AG09309 (cell line): ENCODE measurements around the gene PLA2G2C.

Source experiments
- DNase-seq: peaks from one replicate; pipeline ENCODE4 v3.0.0-alpha.2; 2010; ENCODE audit warnings: low read depth
- H3K4me3 ChIP-seq: 2 replicates; pipeline ENCODE4 v1.5.1; 2011; ENCODE audit warnings: mild to moderate bottlenecking, low read depth, low read length, moderate library complexity; ENCODE audit not compliant: control insufficient read depth
- TF ChIP-seq, protein P1 (sequence below): IDR thresholded peaks from 2 replicates; pipeline ENCODE4 v1.5.1; 2011; ENCODE audit warnings: mild to moderate bottlenecking, low read depth, low read length, inconsistent platforms; ENCODE audit not compliant: insufficient read depth, control insufficient read depth; ENCODE audit errors: missing control alignments

Gene PLA2G2C

GRCh38 chr1:20184997-20185833 is 1.1 kb downstream of the PLA2G2C start:
- H3K4me3 ChIP-seq = no peak overlapping the region
- no peak for DNase-seq
- TF ChIP-seq, protein P1, sequence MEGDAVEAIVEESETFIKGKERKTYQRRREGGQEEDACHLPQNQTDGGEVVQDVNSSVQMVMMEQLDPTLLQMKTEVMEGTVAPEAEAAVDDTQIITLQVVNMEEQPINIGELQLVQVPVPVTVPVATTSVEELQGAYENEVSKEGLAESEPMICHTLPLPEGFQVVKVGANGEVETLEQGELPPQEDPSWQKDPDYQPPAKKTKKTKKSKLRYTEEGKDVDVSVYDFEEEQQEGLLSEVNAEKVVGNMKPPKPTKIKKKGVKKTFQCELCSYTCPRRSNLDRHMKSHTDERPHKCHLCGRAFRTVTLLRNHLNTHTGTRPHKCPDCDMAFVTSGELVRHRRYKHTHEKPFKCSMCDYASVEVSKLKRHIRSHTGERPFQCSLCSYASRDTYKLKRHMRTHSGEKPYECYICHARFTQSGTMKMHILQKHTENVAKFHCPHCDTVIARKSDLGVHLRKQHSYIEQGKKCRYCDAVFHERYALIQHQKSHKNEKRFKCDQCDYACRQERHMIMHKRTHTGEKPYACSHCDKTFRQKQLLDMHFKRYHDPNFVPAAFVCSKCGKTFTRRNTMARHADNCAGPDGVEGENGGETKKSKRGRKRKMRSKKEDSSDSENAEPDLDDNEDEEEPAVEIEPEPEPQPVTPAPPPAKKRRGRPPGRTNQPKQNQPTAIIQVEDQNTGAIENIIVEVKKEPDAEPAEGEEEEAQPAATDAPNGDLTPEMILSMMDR = no peak

DNA sequence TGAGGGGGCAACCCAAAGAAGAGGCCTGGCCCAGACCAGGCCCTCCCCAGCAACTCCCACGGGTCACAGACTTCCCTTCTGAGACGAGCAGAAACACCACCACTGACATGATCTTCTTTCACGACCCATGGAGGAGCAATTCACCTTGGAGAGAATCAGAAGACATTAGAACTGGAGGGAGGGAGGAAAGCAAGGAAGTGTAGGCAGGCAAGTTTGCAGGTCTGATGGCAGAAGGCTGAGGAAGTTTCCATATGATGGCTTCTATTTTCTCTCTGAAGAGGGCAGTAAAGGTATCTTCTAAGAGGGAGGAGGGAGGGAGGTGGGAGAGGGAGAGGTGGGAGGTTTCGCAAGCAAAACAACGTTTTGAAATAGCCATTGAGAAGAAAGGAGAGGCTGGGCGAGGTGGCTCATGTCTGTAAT is 1.8 kb downstream of the PLA2G2C start:
- TF ChIP-seq, protein P1 = no peak
- H3K4me3 ChIP-seq = no peak overlapping the region
- no peak for DNase-seq

DNA sequence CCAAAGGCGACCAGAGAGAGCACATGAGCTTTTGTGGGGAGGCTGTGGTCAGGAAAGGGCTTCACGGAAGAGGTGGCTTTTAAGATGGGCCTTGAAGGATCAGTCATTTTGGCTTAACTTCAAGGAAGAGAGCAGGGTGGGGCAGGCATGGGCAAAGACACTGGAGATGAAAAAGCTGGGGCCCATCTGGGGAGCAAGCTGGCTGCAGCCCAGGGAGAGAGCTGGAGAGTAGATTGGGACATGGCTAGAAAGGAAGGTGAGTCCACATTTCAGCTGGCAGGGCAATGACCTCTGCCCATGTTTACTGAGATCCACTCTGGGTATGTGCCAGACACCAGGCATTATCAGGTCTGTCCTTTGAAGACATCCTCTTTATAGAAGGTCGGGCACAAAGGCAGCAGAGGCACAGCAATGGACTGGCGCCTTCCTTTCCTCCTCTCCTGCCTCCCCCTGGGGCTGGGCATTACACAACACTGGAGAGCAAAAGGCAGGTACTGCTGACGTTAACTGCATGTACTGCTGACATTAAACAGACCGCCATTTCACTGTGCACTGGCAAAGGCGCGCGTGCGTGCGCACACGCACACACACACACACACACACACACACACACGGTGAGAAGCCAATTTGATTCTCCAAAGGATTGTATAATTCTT is 2.6 kb downstream of the PLA2G2C start:
- no peak for DNase-seq
- TF ChIP-seq, protein P1 = no peak

DNA sequence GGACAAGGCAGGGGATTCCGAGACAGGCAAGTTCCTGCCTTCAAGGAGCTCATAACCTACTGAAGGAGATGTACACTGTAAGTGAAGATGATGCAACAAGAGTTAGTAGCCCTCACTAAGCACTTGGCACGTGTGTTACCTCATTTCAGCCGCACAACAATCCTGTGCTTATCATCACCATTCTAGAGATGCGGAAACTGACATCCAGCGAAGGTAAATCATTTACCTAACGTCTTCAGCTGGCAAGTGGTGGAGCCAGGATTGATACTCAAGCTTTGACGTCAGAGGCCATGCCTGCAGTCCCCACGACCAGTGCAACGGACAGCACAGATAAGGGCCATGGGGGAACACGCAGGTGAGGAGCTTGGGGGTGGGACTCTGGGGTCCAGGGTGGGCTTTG is 3.3 kb downstream of the PLA2G2C start:
- no peak for DNase-seq
- H3K4me3 ChIP-seq = no peak overlapping the region
- TF ChIP-seq, protein P1 = no peak

More for the DNA sequence above, 2.6 kb downstream of the PLA2G2C start:
- no peak overlapping the region for H3K4me3 ChIP-seq

GRCh38 chr1:20182415-20182814 is 3.9 kb downstream of the PLA2G2C start:
- no peak for DNase-seq
- TF ChIP-seq, protein P1 = no peak
- no peak overlapping the region for H3K4me3 ChIP-seq

DNA sequence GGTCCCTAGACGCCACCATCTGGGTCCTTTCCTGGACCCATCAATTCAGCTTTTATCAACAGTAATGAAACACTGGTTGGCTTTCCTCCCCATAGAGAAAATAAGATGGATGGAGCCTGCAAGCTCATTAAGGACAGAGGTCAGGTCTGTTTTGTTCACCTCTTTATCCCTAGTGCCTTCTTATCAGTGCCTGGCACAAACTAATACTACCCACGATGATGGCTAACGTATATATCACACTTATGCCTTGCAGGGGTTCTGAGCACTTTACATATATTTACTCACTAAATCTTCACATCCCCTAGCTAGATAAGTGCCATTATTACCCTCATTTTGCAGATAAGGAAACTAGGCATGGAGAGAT is 5.5 kb downstream of the PLA2G2C start:
- TF ChIP-seq, protein P1 = no peak

More for the DNA sequence above, 5.5 kb downstream of the PLA2G2C start:
- DNase-seq = no peak
- H3K4me3 ChIP-seq = no peak overlapping the region
